Loucy (cell line): ENCODE measurements around the gene MCF2L2.

Experiments
- H2AFZ ChIP-seq: fragments of 200-600 bp; sonication (generic); 2 replicates; pipeline ENCODE4 v1.6.0; 2016; ENCODE audit warnings: antibody characterized with exemption, mild to moderate bottlenecking, low read length, moderate library complexity
- H3F3A ChIP-seq: fragments of 200-600 bp; 2 replicates; pipeline ENCODE4 v1.6.0; 2016; ENCODE audit warnings: antibody characterized with exemption, low read depth, mild to moderate bottlenecking
- H3K27me3 ChIP-seq: fragments of 200-600 bp; sonication (generic); 2 replicates; pipeline ENCODE4 v1.6.1; 2014; ENCODE audit warnings: low read length, mild to moderate bottlenecking; ENCODE audit not compliant: insufficient read depth, poor library complexity, severe bottlenecking
- H3K36me3 ChIP-seq: fragments of 200-600 bp; sonication (generic); 2 replicates; pipeline ENCODE4 v1.6.1; 2016; ENCODE audit warnings: low read length; ENCODE audit not compliant: insufficient read depth
- H3K4me1 ChIP-seq: fragments of 200-600 bp; sonication (generic); 2 replicates; pipeline ENCODE4 v1.5.1; 2014; ENCODE audit warnings: low read length, mild to moderate bottlenecking; ENCODE audit not compliant: insufficient read depth, poor library complexity, severe bottlenecking
- H3K4me2 ChIP-seq: fragments of 200-600 bp; sonication (generic); 2 replicates; pipeline ENCODE4 v1.6.0; 2014; ENCODE audit warnings: antibody characterized with exemption, low read length, low read depth, mild to moderate bottlenecking; ENCODE audit not compliant: poor library complexity, severe bottlenecking
- H3K4me3 ChIP-seq: fragments of 200-600 bp; sonication (generic); 2 replicates; pipeline ENCODE4 v1.5.1; 2014; ENCODE audit warnings: low read length, mild to moderate bottlenecking, mixed read lengths; ENCODE audit not compliant: poor library complexity, severe bottlenecking
- H3K79me2 ChIP-seq: fragments of 200-600 bp; sonication (generic); 2 replicates; pipeline ENCODE4 v1.6.1; 2014; ENCODE audit warnings: low read length; ENCODE audit not compliant: insufficient read depth
- H3K9ac ChIP-seq: fragments of 200-600 bp; sonication (generic); 2 replicates; pipeline ENCODE4 v1.6.0; 2014; ENCODE audit warnings: mild to moderate bottlenecking, low read depth, low read length, moderate library complexity; ENCODE audit not compliant: poor library complexity, severe bottlenecking
- H3K9me2 ChIP-seq: fragments of 200-600 bp; sonication (generic); replicated peaks from 2 replicates; pipeline ENCODE4 v1.6.1; 2016; ENCODE audit warnings: low read depth, low read length, mixed read lengths
- H3K9me3 ChIP-seq: fragments of 200-600 bp; sonication (generic); 2 replicates; pipeline ENCODE4 v1.6.1; 2014; ENCODE audit warnings: mild to moderate bottlenecking, antibody characterized with exemption, low read length, low read depth; ENCODE audit not compliant: insufficient read depth
- H4K20me1 ChIP-seq: fragments of 200-600 bp; sonication (generic); 2 replicates; pipeline ENCODE4 v1.6.0; 2014; ENCODE audit warnings: antibody characterized with exemption, low read length, mild to moderate bottlenecking; ENCODE audit not compliant: insufficient read depth, poor library complexity, severe bottlenecking
- EZH2phosphoT487 ChIP-seq: fragments of 200-600 bp; IDR thresholded peaks from 2 replicates; pipeline ENCODE4 v1.6.1; 2018; ENCODE audit warnings: antibody characterized with exemption, mild to moderate bottlenecking, moderate library complexity, borderline replicate concordance
- TF ChIP-seq, protein P1 (sequence below): fragments of 200-600 bp; sonication (generic); conservative IDR thresholded peaks from 2 replicates; pipeline ENCODE4 v1.5.1; 2014; ENCODE audit warnings: mild to moderate bottlenecking, antibody characterized with exemption, low read length

Gene MCF2L2

DNA sequence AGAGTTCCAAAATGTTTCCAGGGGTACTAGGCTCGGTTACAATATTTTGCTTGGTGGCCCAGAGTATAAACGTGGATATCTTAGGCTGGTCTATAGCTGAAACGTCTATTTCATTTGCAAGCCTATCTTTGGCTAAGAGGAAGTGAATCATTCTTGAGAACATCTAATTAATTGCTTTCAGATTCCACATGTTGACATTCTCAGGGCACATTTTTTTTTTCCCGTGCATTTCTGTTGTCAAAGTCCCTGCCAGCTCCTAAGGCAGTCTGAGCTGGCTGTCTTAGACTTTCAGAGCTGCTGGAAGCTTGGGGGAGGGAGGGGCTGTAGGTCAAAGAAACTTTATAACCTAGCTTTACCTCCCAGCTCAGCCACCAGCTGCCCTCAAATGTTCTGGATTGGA lies 242.7 kb downstream of the MCF2L2 start:
- H3K27me3 ChIP-seq = no peaks in the 10 kb centered on the region
- no peaks in the 10 kb centered on the region for H3F3A ChIP-seq
- TF ChIP-seq EZH2phosphoT487 = no peak
- TF ChIP-seq, protein P1, sequence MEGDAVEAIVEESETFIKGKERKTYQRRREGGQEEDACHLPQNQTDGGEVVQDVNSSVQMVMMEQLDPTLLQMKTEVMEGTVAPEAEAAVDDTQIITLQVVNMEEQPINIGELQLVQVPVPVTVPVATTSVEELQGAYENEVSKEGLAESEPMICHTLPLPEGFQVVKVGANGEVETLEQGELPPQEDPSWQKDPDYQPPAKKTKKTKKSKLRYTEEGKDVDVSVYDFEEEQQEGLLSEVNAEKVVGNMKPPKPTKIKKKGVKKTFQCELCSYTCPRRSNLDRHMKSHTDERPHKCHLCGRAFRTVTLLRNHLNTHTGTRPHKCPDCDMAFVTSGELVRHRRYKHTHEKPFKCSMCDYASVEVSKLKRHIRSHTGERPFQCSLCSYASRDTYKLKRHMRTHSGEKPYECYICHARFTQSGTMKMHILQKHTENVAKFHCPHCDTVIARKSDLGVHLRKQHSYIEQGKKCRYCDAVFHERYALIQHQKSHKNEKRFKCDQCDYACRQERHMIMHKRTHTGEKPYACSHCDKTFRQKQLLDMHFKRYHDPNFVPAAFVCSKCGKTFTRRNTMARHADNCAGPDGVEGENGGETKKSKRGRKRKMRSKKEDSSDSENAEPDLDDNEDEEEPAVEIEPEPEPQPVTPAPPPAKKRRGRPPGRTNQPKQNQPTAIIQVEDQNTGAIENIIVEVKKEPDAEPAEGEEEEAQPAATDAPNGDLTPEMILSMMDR = no peak
- no peak overlapping the region for H2AFZ ChIP-seq
- H3K4me2 ChIP-seq = no peak overlapping the region
- no peaks in the 10 kb centered on the region for H4K20me1 ChIP-seq
- H3K4me3 ChIP-seq = no peak overlapping the region
- H3K9me2 ChIP-seq = no peaks in the 10 kb centered on the region
- no peaks in the 10 kb centered on the region for H3K79me2 ChIP-seq
- H3K9ac ChIP-seq = no peak overlapping the region
- H3K36me3 ChIP-seq = no peaks in the 10 kb centered on the region
- no peaks in the 10 kb centered on the region for H3K9me3 ChIP-seq
- no peaks in the 10 kb centered on the region for H3K4me1 ChIP-seq

DNA sequence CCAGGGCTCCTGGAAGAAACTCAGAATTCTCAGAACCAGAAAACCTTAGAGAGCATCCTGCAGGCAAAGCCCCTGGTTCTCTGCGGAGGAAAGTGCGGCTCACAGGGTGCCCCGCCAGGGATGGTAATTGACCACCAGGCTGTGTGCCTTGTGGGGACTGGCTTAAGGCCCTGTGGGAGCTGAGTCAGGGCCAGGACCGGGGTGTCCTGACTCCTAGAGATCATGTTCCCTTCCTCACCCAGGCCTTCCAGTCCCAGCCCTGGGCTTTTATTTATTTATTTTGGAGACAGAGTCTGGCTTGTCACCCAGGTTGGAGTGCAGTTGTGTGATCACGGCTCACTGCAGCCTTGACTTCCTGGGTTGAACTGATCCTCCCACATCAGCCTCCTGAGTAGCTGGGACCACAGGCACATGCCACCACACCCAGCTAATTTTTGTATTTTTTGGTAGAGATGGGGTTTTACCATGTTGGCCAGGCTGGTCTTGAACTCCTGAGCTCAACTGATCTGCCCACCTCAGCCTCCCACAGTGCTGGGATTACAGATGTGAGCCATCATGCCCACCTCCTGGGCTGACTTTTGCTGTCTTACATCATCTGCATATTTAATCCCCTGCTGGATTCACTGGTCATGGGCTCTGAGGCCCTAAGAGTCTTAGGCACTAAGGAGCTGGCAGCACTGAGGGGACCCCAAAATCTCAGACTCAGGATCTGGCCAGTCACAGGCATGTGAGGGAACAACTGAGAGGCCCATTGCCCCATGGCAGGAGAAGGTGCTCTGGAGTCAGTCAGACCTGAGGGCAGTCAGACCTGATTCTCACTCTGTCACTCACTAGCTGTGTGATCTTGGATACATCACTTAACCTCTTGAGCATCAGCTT lies 245.4 kb downstream of the MCF2L2 start:
- H2AFZ ChIP-seq = no peak overlapping the region
- H3K36me3 ChIP-seq = no peaks in the 10 kb centered on the region
- no peaks in the 10 kb centered on the region for H3K27me3 ChIP-seq
- H3K9me3 ChIP-seq = no peaks in the 10 kb centered on the region
- H3K79me2 ChIP-seq = no peaks in the 10 kb centered on the region
- H3K4me1 ChIP-seq = peaks cover 8% of the 10 kb centered on the region
- H3F3A ChIP-seq = no peaks in the 10 kb centered on the region
- no peaks in the 10 kb centered on the region for H4K20me1 ChIP-seq
- TF ChIP-seq, protein P1 = no peak
- TF ChIP-seq EZH2phosphoT487 = no peak
- H3K9me2 ChIP-seq = no peaks in the 10 kb centered on the region
- H3K9ac ChIP-seq = no peak overlapping the region
- H3K4me3 ChIP-seq = no peak overlapping the region
- no peak overlapping the region for H3K4me2 ChIP-seq

DNA sequence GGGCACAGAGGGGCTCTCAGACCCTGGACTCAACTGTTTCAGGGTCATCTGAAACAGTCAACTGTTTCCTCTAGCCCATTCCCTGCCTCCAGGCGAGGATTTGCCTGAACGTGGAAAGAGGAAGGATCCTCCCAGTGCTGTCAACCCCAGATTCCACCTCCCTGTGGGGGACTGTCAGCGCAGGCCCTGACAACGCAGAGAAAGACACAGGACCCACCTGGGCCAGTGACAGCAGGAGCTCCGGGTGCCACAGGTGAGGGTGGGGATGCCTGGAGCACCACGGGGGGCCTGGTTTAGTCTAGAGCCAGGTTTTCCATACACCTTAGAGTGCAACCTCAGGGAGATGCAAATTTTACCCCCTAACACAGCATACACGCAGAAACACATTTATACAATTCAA lies 246.3 kb downstream of the MCF2L2 start:
- H3K4me1 ChIP-seq = peaks cover 8% of the 10 kb centered on the region
- TF ChIP-seq EZH2phosphoT487 = no peak
- TF ChIP-seq, protein P1 = no peak
- H2AFZ ChIP-seq = no peak overlapping the region
- H4K20me1 ChIP-seq = no peaks in the 10 kb centered on the region
- no peak overlapping the region for H3K4me2 ChIP-seq
- no peaks in the 10 kb centered on the region for H3K36me3 ChIP-seq
- no peaks in the 10 kb centered on the region for H3K9me3 ChIP-seq
- no peaks in the 10 kb centered on the region for H3K27me3 ChIP-seq
- no peak overlapping the region for H3K4me3 ChIP-seq
- H3K9ac ChIP-seq = no peak overlapping the region
- no peaks in the 10 kb centered on the region for H3K9me2 ChIP-seq
- no peaks in the 10 kb centered on the region for H3K79me2 ChIP-seq
- no peaks in the 10 kb centered on the region for H3F3A ChIP-seq
